ENCODE data around the gene ATRN.

The ATRN gene

DNA sequence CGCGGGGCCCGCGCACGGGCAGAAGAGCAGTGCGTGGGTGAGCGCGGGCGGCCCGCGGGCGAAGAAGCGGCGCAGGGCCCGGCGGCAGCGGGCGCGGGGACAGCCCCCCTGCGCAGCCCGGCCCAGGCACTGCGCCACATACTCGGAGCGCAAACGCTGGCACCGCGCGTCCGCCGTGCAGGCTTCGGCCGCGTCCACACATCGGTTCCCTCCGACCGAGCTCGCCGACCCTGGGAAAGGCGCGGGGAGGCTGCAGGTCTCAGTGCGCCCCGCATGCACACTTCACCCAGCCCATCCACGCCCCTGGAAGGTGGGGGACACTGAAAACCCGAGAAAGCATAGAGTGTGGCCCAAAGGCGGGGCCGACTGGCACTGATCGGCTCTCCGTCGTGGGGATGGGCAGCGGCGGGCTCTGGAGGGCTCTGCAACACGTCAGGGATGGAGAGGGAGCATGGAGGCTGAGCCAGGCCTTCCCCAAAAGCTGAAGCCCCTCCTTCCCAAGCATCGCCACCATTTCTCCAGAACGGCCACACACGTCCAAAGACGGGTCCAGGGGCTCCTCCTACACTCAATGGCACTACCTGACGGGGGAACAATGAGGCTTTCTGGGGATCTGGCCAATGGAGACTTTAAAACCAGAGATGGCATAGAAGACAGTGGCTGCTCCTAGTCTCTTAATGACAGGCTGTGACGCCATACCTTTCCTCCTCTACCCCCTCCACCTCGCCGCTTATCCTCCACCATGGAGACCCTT is 190.4 kb downstream of the ATRN start:
- Histone ChIP-seq H2AK5ac (ENCODE audit: low read length) (no peak overlapping the region), H4K91ac (ENCODE audit: low read depth, low read length) (no peak overlapping the region), H3K4ac (ENCODE audit: low read depth, low read length) (no peak overlapping the region), H3K27ac (ENCODE audit: low read depth, low read length) (no peak overlapping the region), H4K12ac (ENCODE audit: low read depth, low read length) (no peak overlapping the region), H3K27me3 (ENCODE audit: insufficient read depth, low read length) (no peaks in the 10 kb centered on the region), H3K9ac (ENCODE audit: low read length) (no peak overlapping the region), H2BK5ac (ENCODE audit: low read depth, low read length, poor library complexity) (no peak overlapping the region), H3K4me3 (ENCODE audit: low read depth, low read length) (peak overlapping the region; percentile 26), H2AFZ (ENCODE audit: insufficient read depth, low read length, poor library complexity) (no peak overlapping the region), H3K79me2 (ENCODE audit: control insufficient read depth, insufficient read depth, low read length, poor library complexity) (no peaks in the 10 kb centered on the region), H3K14ac (ENCODE audit: low read length) (no peak overlapping the region), H3K79me1 (ENCODE audit: low read length) (no peaks in the 10 kb centered on the region), H3K9me3 (ENCODE audit: insufficient read depth, low read depth, low read length) (peaks cover 13% of the 10 kb centered on the region), H3K36me3 (ENCODE audit: control insufficient read depth in 1 of 2, insufficient read depth in 2 of 2, low read length in 2 of 2) (no peaks in the 10 kb centered on the region), H3K4me1 (ENCODE audit: control insufficient read depth in 1 of 2, insufficient read depth in 2 of 2, low read length in 2 of 2) (no peaks in the 10 kb centered on the region), H4K8ac (ENCODE audit: low read depth, low read length) (no peak overlapping the region), H2BK12ac (ENCODE audit: low read length) (no peak overlapping the region), H3K18ac (ENCODE audit: low read length) (no peak overlapping the region), H3K23ac (ENCODE audit: low read length) (no peak overlapping the region), H3K4me2 (ENCODE audit: low read length) (no peak overlapping the region), H2BK120ac (ENCODE audit: insufficient read depth, low read length, poor library complexity) (no peak overlapping the region)
- WGBS (ENCODE audit: extremely low coverage, insufficient coverage, insufficient read length), result no CpG with 5 or more reads among the region's 60 CpGs
- DNase-seq, result no peak

GRCh38 chr20:3661814-3662665 is 191.2 kb downstream of the ATRN start:
- WGBS (ENCODE audit: extremely low coverage, insufficient coverage, insufficient read length), result no CpG with 5 or more reads among the region's 12 CpGs
- Histone ChIP-seq H4K12ac (ENCODE audit: low read depth, low read length) (no peak overlapping the region), H2BK5ac (ENCODE audit: low read depth, low read length, poor library complexity) (no peak overlapping the region)

GRCh38 chr20:3663031-3663701 is 192.3 kb downstream of the ATRN start, which contains the start of gene GFRA4:
Gene GFRA4 (minus strand): TSS chr20:3663399. CDS start chr20:3663399, 0 bp downstream.
- no peak within 1 kb of the TSS for H2AK5ac ChIP-seq (ENCODE audit: low read length)
- H3K9ac ChIP-seq (ENCODE audit: low read length), result no peak within 1 kb of the TSS
- no peaks in the 10 kb centered on the region for H3K79me2 ChIP-seq (ENCODE audit: control insufficient read depth, insufficient read depth, low read length, poor library complexity)
- no peaks in the 10 kb centered on the region for H3K36me3 ChIP-seq (ENCODE audit: control insufficient read depth in 1 of 2, insufficient read depth in 2 of 2, low read length in 2 of 2)
- H2BK5ac ChIP-seq (ENCODE audit: low read depth, low read length, poor library complexity), result no peak within 1 kb of the TSS
- H3K4me2 ChIP-seq (ENCODE audit: low read length), result no peak within 1 kb of the TSS
- no peak within 1 kb of the TSS for H2BK120ac ChIP-seq (ENCODE audit: insufficient read depth, low read length, poor library complexity)
- H3K18ac ChIP-seq (ENCODE audit: low read length), result no peak within 1 kb of the TSS
- DNase-seq, result no peak
- H3K27ac ChIP-seq (ENCODE audit: low read depth, low read length), result no peak within 1 kb of the TSS
- H2BK12ac ChIP-seq (ENCODE audit: low read length), result no peak within 1 kb of the TSS
- no peak within 1 kb of the TSS for H3K4me3 ChIP-seq (ENCODE audit: low read depth, low read length)
- no CpG with 5 or more reads among the region's 19 CpGs for WGBS (ENCODE audit: extremely low coverage, insufficient coverage, insufficient read length)
- no peak within 1 kb of the TSS for H2AFZ ChIP-seq (ENCODE audit: insufficient read depth, low read length, poor library complexity)
- H3K14ac ChIP-seq (ENCODE audit: low read length), result no peak within 1 kb of the TSS
- H4K12ac ChIP-seq (ENCODE audit: low read depth, low read length), result no peak within 1 kb of the TSS
- peaks cover 13% of the 10 kb centered on the region for H3K9me3 ChIP-seq (ENCODE audit: insufficient read depth, low read depth, low read length)
- H3K27me3 ChIP-seq (ENCODE audit: insufficient read depth, low read length), result no peaks in the 10 kb centered on the region
- no peak within 1 kb of the TSS for H4K8ac ChIP-seq (ENCODE audit: low read depth, low read length)
- no peak within 1 kb of the TSS for H3K23ac ChIP-seq (ENCODE audit: low read length)
- no peaks in the 10 kb centered on the region for H3K79me1 ChIP-seq (ENCODE audit: low read length)
- no peak within 1 kb of the TSS for H4K91ac ChIP-seq (ENCODE audit: low read depth, low read length)
- H3K4ac ChIP-seq (ENCODE audit: low read depth, low read length), result no peak within 1 kb of the TSS
- no peaks in the 10 kb centered on the region for H3K4me1 ChIP-seq (ENCODE audit: control insufficient read depth in 1 of 2, insufficient read depth in 2 of 2, low read length in 2 of 2)

More at GRCh38 chr20:3661814-3662665, 191.2 kb downstream of the ATRN start:
- H4K8ac ChIP-seq (ENCODE audit: low read depth, low read length), result no peak overlapping the region
- no peaks in the 10 kb centered on the region for H3K36me3 ChIP-seq (ENCODE audit: control insufficient read depth in 1 of 2, insufficient read depth in 2 of 2, low read length in 2 of 2)
- no peak overlapping the region for H3K27ac ChIP-seq (ENCODE audit: low read depth, low read length)
- no peaks in the 10 kb centered on the region for H3K79me2 ChIP-seq (ENCODE audit: control insufficient read depth, insufficient read depth, low read length, poor library complexity)
- no peak overlapping the region for H4K91ac ChIP-seq (ENCODE audit: low read depth, low read length)
- DNase-seq, result no peak
- H3K4me2 ChIP-seq (ENCODE audit: low read length), result no peak overlapping the region
- no peaks in the 10 kb centered on the region for H3K4me1 ChIP-seq (ENCODE audit: control insufficient read depth in 1 of 2, insufficient read depth in 2 of 2, low read length in 2 of 2)
- peaks cover 13% of the 10 kb centered on the region for H3K9me3 ChIP-seq (ENCODE audit: insufficient read depth, low read depth, low read length)
- no peak overlapping the region for H3K23ac ChIP-seq (ENCODE audit: low read length)
- H3K14ac ChIP-seq (ENCODE audit: low read length), result no peak overlapping the region
- no peak overlapping the region for H3K9ac ChIP-seq (ENCODE audit: low read length)
- no peaks in the 10 kb centered on the region for H3K27me3 ChIP-seq (ENCODE audit: insufficient read depth, low read length)
- no peak overlapping the region for H2AK5ac ChIP-seq (ENCODE audit: low read length)
- H2AFZ ChIP-seq (ENCODE audit: insufficient read depth, low read length, poor library complexity), result no peak overlapping the region
- H3K4me3 ChIP-seq (ENCODE audit: low read depth, low read length), result no peak overlapping the region
- no peak overlapping the region for H2BK12ac ChIP-seq (ENCODE audit: low read length)
- no peaks in the 10 kb centered on the region for H3K79me1 ChIP-seq (ENCODE audit: low read length)
- H3K18ac ChIP-seq (ENCODE audit: low read length), result no peak overlapping the region
- no peak overlapping the region for H2BK120ac ChIP-seq (ENCODE audit: insufficient read depth, low read length, poor library complexity)
- no peak overlapping the region for H3K4ac ChIP-seq (ENCODE audit: low read depth, low read length)

- H4K8ac ChIP-seq (ENCODE audit: low read depth, low read length), result no peak overlapping the region
- no peak for DNase-seq
- no peak overlapping the region for H3K18ac ChIP-seq (ENCODE audit: low read length)
- H3K14ac ChIP-seq (ENCODE audit: low read length), result no peak overlapping the region
- no peak overlapping the region for H4K12ac ChIP-seq (ENCODE audit: low read depth, low read length)
- no peak overlapping the region for H2AK5ac ChIP-seq (ENCODE audit: low read length)
- H2BK12ac ChIP-seq (ENCODE audit: low read length), result no peak overlapping the region
- no peak overlapping the region for H2BK120ac ChIP-seq (ENCODE audit: insufficient read depth, low read length, poor library complexity)
- no peak overlapping the region for H2AFZ ChIP-seq (ENCODE audit: insufficient read depth, low read length, poor library complexity)
- no peak overlapping the region for H3K4me2 ChIP-seq (ENCODE audit: low read length)
- peaks cover 13% of the 10 kb centered on the region for H3K9me3 ChIP-seq (ENCODE audit: insufficient read depth, low read depth, low read length)
- H3K9ac ChIP-seq (ENCODE audit: low read length), result no peak overlapping the region
- no peaks in the 10 kb centered on the region for H3K36me3 ChIP-seq (ENCODE audit: control insufficient read depth in 1 of 2, insufficient read depth in 2 of 2, low read length in 2 of 2)
- no CpG with 5 or more reads among the region's 2 CpGs for WGBS (ENCODE audit: extremely low coverage, insufficient coverage, insufficient read length)
- H3K23ac ChIP-seq (ENCODE audit: low read length), result no peak overlapping the region
- no peaks in the 10 kb centered on the region for H3K27me3 ChIP-seq (ENCODE audit: insufficient read depth, low read length)
- no peak overlapping the region for H3K4ac ChIP-seq (ENCODE audit: low read depth, low read length)
- no peak overlapping the region for H2BK5ac ChIP-seq (ENCODE audit: low read depth, low read length, poor library complexity)
- no peaks in the 10 kb centered on the region for H3K79me1 ChIP-seq (ENCODE audit: low read length)
- H3K27ac ChIP-seq (ENCODE audit: low read depth, low read length), result no peak overlapping the region
- no peak overlapping the region for H3K4me3 ChIP-seq (ENCODE audit: low read depth, low read length)
- H4K91ac ChIP-seq (ENCODE audit: low read depth, low read length), result no peak overlapping the region
- H3K79me2 ChIP-seq (ENCODE audit: control insufficient read depth, insufficient read depth, low read length, poor library complexity), result no peaks in the 10 kb centered on the region
- H3K4me1 ChIP-seq (ENCODE audit: control insufficient read depth in 1 of 2, insufficient read depth in 2 of 2, low read length in 2 of 2), result no peaks in the 10 kb centered on the region
Observed at GRCh38 chr20:3663858-3664257, 193.0 kb downstream of the ATRN start.
